ENCODE measurements around the gene GTPBP6.
"Not testable (repeated sequence)": the region's sequence is repeated elsewhere in the genome, so short reads cannot be mapped to it uniquely, and the experiment has no call there.

Gene GTPBP6

DNA sequence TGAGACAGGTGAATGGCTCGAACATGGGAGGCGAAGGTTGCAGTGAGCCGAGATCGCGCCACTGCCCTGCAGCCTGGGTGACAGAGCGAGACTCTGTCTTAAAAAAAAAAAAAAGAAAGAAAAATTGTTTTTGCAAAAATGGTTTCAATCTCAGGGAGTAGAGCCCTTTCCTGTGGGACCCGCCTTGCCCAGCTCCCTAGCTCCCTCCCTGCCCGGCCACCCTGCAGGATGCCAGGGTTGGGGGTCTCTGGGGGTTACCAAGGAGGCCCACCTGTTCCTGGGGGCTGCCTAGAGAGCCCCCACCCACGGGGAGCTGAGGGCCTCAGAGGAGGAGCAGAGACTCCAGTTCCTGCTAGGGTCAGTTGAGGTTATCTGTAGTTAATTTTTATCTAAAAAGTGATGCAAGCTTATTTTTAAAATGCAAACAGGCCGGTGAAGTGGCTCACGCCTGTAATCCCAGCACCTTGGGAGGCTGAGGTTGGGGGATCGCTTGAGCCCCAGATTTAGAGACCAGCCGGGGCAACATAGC, 56.2 kb downstream of the GTPBP6 start:
- no peak for DNase-seq

DNA sequence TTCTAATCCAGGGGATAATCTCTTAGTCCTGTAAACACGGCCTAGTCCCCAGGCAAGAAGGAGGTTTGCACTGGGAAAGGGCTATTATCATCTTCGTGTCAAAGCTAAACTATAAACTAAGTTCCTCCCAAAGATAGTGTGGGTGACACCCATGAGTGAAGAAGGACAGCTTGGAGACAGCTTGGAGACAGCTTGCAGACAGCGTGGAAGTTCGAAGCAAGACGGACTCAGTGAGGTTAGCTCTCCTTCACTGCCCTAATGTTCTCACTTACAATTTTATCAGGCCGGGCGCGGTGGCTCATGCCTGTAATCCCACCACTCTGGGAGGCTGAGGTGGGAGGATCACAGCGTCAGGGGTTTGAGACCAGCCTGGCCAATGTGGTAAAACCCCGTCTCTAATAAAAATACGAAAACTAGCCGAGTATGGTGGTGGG, 56.7 kb downstream of the GTPBP6 start:
- no peak for DNase-seq

DNA sequence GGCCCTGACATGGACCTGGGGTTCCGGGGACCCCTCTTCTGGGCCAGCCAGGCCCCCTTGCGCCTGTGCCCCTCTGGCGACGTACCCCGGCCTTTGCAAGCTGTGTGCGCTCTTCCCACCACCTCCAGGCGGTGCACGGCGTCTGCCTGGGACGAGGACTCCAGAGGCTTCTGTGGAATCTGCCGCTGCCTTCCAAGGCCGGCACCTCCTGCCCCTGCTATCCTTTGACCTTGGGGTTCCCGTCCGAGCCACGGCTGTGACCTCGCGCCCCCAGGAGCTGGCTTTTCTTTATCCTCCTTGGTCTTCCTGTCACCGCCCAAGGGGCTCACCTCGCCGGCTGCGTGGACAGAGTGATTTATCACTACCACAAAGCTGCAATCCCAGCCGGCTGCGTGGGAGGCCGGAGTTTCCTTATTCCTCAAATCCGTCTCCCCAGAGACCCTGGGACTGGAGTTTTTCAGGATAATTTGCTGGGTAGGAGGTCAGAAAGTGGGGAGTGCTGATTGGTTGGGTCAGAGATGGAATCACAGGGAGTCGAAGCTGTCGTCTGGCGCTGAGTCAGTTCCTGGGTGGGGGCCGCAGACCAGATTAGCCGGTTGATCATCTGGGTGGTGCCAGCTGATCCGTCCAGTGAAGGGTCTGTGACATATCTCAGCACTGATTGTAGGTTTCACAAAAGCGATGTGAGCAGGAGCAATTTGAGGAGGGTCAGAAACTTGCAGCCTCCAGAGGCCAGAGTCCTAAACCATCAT, 57.3 kb downstream of the GTPBP6 start:
- DNase-seq = no peak

DNA sequence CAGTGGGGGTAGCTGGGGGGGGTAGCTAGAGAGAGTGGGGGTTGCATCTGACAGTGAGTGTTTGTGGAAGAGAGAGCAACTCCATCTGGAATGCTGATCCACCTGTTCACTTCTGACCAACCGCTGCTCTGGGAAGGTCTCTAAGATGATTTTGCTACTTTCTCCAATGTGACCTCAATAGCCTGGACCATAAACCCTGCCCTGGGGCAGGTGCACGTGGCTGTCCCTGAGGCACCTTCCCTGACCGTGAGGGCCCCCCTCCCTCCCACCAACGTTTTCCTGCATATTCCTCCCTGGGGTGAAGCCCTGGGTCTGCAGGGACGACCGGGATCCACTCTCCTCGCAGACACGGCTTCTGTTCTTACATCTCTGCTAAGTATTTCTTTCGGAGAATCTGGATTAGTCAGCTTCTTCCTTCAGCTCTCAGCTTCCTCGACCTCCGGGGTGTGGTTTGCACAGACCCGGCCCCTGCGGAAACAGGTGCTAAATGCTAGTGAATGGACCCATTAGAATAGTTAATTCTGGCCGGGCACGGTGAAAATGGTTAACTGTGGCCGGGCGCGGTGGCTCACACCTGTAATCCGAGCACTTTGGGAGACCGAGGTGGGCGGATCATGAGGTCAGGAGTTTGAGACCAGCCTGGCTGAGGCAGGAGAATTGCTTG, 58.8 kb downstream of the GTPBP6 start:
- DNase-seq = no peak

DNA sequence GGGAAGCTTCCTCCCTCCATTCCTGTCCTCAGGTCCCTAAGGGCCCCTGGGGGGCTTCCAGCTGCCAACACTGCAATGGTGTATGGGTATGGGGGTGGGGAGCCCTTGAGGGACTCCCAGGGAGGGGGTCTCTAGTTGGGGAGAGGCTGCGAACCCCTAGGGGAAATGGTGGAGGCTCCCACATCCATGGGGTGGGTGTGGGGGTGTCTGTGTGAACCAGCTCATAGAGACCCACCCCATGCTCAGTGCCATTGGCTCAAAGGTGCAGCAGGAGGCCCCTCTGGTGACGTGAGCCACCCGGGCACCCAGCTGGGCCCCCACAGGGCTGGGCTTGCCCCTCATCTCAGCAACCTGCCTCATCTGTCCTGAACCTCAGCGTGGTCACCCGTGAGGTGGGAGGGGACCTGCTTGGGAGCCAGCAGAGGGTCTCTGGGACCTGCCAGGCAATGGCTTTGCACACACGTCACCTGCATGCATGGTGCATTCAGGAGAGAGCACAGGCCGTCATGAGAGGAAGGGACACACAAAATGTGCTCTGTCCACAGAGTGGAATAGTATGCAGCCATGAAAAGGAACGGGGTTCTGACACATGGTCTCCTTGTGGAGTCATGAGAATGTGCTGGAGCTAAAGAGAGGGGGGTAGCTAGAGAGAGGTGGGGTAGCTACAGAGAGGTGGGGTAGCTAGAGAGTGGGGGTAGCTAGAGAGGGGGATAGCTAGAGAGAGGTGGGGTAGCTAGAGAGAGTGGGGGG, 60.1 kb downstream of the GTPBP6 start:
- no peak for DNase-seq

DNA sequence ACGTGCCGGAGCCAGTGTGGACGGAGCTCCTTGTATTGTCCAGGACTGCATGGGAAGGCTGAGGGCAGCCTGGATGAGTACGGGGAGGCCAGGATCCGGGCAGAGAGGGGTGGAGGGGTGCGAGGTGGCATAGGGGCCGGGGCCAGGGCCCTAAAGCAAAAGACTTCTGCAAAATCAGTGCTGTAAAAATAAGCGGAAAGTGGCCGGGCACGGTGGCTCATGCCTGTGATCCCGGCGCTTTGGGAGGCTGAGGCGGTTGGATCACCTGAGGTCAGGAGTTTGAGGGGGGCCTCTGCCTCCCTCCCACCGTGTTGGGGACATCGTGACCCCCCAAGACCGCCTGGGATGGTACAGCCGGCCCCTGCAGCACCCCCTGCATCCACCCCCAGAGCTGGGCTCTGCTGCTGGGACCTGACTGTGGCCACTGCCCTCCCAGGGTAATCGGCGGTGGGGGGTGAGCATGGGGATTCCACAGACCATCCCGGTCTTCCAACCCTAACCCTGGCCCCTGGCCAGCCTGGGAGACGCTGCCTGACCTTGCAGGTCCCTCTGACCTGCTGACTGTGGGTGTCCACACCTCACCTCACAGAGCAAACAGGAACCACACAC, 60.8 kb downstream of the GTPBP6 start:
- DNase-seq = no peak

DNA sequence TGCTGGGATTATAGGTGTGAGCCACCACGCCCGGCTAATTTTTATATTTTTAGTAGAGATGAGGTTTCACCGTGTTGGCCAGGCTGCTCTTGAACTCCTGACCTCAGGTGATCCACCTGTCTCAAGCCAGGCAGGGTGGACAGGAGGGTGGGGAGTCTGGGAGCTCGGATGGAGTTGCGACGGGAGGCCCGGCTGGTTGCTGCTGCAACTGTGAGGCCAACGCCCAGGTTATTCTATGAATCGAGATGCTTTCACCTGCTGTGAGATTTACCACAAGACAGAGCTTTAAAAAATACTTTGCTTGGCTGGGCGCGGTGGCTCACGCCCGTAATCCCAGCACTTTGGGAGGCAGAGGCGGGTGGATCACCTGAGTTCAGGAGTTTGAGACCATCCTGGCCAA, 61.5 kb downstream of the GTPBP6 start:
- not testable (repeated sequence) for DNase-seq

DNA sequence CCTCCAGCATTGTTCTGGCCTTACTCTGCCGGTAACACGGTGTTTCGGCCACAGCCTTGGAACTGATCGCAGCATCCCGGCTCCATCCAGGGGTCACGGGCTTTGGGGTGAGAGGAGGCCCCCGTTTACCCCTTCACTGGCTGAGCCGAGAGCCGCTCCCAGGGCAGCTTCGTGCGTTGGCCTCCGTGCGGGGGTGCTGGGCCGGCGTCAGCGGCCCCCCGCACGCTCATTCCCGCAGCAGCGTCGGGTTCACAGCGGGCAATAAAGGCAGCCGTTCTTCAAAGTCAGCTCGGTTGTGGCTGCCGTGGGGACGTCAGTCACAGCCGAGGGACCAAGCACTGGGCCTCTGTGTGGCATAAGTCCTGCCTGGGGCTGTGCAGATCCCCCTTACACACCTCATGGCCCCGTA, 62.7 kb downstream of the GTPBP6 start:
- DNase-seq = no peak
